ENCODE measurements around the gene TTLL6. TPM values are rescaled to one million over a fixed set of nuclear protein-coding genes. Genes with fewer than 3 reads are reported as not detected.

Gene TTLL6
- total RNA-seq, 1 experiment from 2014 or later, result 2.4 TPM

DNA sequence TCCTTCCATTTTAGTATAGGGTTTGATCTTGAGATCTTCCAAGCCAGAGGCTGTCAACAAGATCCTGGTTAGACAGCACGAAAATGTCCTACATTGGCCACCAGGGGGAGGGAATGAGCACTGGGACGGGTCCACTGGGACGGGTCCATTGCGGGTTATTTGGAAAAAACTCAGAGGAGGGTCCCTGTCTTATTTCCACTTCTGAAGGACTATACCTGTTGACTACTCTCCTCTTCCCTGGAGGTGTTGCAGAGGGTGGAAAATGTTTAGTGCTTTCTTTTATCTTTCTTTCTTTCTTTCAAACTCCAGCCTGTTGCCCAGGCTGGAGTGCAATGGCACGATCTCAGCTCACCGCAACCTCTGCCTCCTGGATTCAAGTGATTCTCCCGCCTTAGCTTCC is 2.5 kb downstream of the TTLL6 start:
- Histone ChIP-seq H4K5ac (ENCODE audit: insufficient read length, low read depth, low read length) (no peak overlapping the region), H2BK5ac (ENCODE audit: insufficient read length, low read length) (no peak overlapping the region), H3K23me2 (ENCODE audit: insufficient read length, low read depth, low read length, poor library complexity, severe bottlenecking) (no peaks in the 10 kb centered on the region), H4K20me1 (ENCODE audit: control insufficient read depth, insufficient read depth, insufficient read length) (no peaks in the 10 kb centered on the region), H3K18ac (ENCODE audit: insufficient read length, low read depth, low read length) (no peak overlapping the region), H3K4ac (ENCODE audit: low read depth, low read length) (no peak overlapping the region), H2AFZ (ENCODE audit: low read length) (no peak overlapping the region), H2BK20ac (ENCODE audit: low read depth, low read length, poor library complexity, severe bottlenecking) (no peak overlapping the region), H3K4me1 (ENCODE audit: insufficient read depth, low read length) (peaks cover 9% of the 10 kb centered on the region), H3K56ac (ENCODE audit: insufficient read length, low read depth, low read length) (no peak overlapping the region), H2BK12ac (ENCODE audit: insufficient read length, low read depth, low read length) (no peak overlapping the region), H3K14ac (ENCODE audit: insufficient read depth, low read length) (no peak overlapping the region), H2BK120ac (ENCODE audit: low read depth, low read length, poor library complexity, severe bottlenecking) (no peak overlapping the region), H4K91ac (ENCODE audit: insufficient read length, low read depth, low read length) (no peak overlapping the region), H3K27me3 (ENCODE audit: insufficient read depth, low read length) (no peaks in the 10 kb centered on the region), H3K23ac (ENCODE audit: insufficient read length, low read depth, low read length) (no peak overlapping the region), H2AK5ac (ENCODE audit: insufficient read length, low read length) (no peak overlapping the region), H3K9ac (ENCODE audit: extremely low read depth, insufficient read length, low read length) (no peak overlapping the region), H3K27ac (ENCODE audit: insufficient read length, low read depth, low read length) (no peak overlapping the region), H3K79me2 (ENCODE audit: insufficient read depth, low read length) (no peaks in the 10 kb centered on the region), H3K79me1 (ENCODE audit: insufficient read depth, low read depth, low read length, poor library complexity, severe bottlenecking) (no peaks in the 10 kb centered on the region), H3K4me2 (ENCODE audit: insufficient read depth, insufficient read length, low read length) (no peak overlapping the region), H4K8ac (replicated peaks; ENCODE audit: insufficient read length, low read depth, low read length) (no peak overlapping the region), H3T11ph (ENCODE audit: low read length) (no peak overlapping the region), H3K9me3 (ENCODE audit: control insufficient read depth, low read depth, low read length) (no peaks in the 10 kb centered on the region), H2BK15ac (ENCODE audit: low read depth, low read length) (no peak overlapping the region)
- Mint-ChIP-seq H3K4me1 (peaks cover 29 to 39% of the 10 kb centered on the region in 2 experiments), H3K27me3 (ENCODE audit: low read depth) (peaks cover 27% of the 10 kb centered on the region), H3K36me3 (ENCODE audit: insufficient read depth in 1 of 3, low read depth in 3 of 3) (peaks cover 0 to 2% (median 0%) of the 10 kb centered on the region in 3 experiments; a peak in 2 of 7 replicates), H3K4me3 (no peak overlapping the region), H3K9me3 (no peaks in the 10 kb centered on the region), H3K27ac (no peak overlapping the region)
- peak; percentile 81 for DNase-seq
- WGBS (ENCODE audit: extremely low coverage, insufficient read length, low lambda C conversion rate), result no CpG with 5 or more reads among the region's 7 CpGs
- TF ChIP-seq, protein P1, sequence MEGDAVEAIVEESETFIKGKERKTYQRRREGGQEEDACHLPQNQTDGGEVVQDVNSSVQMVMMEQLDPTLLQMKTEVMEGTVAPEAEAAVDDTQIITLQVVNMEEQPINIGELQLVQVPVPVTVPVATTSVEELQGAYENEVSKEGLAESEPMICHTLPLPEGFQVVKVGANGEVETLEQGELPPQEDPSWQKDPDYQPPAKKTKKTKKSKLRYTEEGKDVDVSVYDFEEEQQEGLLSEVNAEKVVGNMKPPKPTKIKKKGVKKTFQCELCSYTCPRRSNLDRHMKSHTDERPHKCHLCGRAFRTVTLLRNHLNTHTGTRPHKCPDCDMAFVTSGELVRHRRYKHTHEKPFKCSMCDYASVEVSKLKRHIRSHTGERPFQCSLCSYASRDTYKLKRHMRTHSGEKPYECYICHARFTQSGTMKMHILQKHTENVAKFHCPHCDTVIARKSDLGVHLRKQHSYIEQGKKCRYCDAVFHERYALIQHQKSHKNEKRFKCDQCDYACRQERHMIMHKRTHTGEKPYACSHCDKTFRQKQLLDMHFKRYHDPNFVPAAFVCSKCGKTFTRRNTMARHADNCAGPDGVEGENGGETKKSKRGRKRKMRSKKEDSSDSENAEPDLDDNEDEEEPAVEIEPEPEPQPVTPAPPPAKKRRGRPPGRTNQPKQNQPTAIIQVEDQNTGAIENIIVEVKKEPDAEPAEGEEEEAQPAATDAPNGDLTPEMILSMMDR (conservative IDR thresholded peaks at IDR 0.05), result peak; percentile 93

All from H9 (cell line).